ENCODE results near the gene ANXA10.

- TF ChIP-seq CTCF (conservative IDR thresholded peaks at IDR 0.05; ENCODE audit: low read length) (no peak), EZH2phosphoT487 (IDR thresholded peaks at IDR 0.05; ENCODE audit: borderline replicate concordance) (no peak)
Observed at GRCh38 chr4:168154546-168155277, 62.4 kb downstream of the ANXA10 start.

All from Loucy (cell line).